Breast epithelium (tissue), 3 donors: Measurements from ENCODE around the gene RDH13.

Experiments
- POLR2A ChIP-seq: fragments of 450-650 bp; IDR thresholded peaks from one replicate; pipeline ENCODE4 v1.6.1; 2016; ENCODE audit warnings: antibody characterized with exemption, mild to moderate bottlenecking, moderate library complexity
- TF ChIP-seq, protein P1 (sequence below), 3 donors: fragments of 450-650 bp; IDR thresholded peaks; one replicate each; pipeline ENCODE4 v1.5.1; 2016 to 2017; ENCODE audit warnings: antibody characterized with exemption in 3 of 3, mild to moderate bottlenecking in 3 of 3, moderate library complexity in 3 of 3

DNA sequence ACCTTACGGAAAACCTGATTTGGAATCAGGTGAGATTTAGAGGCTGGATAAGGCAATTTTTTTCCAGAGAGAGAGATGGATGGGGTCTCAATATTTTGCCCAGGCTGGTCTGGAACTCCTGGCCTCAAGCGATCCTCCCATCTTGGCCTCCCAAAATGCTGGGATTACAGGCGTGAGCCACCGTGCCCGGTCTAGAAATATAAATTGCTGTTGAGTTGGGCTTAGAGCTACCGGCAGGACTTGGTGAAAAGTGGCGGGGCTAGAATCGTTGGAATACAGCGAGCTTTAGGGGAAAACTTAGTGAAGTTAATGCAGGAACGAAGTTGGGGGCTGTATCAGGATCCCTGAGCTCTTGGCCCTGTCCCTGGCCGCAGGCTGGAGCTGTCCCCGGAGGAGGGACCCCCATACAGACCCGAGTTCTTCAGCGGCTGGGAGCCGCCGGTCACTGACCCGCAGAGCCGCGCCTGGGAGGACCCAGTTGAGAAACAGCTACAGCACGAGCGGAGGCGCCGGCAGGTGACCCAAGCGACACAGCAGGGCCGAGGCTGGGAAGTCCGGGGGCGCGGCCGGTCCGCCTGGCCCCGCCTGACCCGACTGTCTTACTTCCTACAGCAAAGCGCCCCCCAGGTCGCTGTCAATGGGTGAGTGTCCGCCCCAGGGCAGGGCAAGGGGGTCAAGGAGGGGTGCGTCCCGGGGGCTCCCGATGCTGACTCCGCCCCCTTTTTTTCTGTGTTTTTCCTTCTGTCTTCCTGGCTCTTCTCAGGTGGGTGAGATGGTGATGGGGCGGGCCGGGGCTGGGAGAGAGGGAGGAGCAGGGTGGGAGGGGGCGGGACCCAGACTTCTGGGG, 20.3 kb upstream of the RDH13 start:
- TF ChIP-seq, protein P1, sequence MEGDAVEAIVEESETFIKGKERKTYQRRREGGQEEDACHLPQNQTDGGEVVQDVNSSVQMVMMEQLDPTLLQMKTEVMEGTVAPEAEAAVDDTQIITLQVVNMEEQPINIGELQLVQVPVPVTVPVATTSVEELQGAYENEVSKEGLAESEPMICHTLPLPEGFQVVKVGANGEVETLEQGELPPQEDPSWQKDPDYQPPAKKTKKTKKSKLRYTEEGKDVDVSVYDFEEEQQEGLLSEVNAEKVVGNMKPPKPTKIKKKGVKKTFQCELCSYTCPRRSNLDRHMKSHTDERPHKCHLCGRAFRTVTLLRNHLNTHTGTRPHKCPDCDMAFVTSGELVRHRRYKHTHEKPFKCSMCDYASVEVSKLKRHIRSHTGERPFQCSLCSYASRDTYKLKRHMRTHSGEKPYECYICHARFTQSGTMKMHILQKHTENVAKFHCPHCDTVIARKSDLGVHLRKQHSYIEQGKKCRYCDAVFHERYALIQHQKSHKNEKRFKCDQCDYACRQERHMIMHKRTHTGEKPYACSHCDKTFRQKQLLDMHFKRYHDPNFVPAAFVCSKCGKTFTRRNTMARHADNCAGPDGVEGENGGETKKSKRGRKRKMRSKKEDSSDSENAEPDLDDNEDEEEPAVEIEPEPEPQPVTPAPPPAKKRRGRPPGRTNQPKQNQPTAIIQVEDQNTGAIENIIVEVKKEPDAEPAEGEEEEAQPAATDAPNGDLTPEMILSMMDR (IDR thresholded peaks at IDR 0.05), result no peak
- TF ChIP-seq POLR2A, result no peak
